BE2C (cell line): Measurements from ENCODE around the gene ASMTL.

Source experiments
- DNase-seq: peaks from one replicate; pipeline ENCODE4 v3.0.0-alpha.2; 2020
- H3K27me3 ChIP-seq: fragments of 250-450 bp; sonication (Bioruptor Pico); 2 replicates; pipeline ENCODE4 v1.5.1; 2020; ENCODE audit warnings: mild to moderate bottlenecking
- H3K36me3 ChIP-seq: fragments of 250-450 bp; sonication (Bioruptor Pico); 2 replicates; pipeline ENCODE4 v1.5.1; 2020; ENCODE audit warnings: mild to moderate bottlenecking
- H3K4me1 ChIP-seq: fragments of 250-450 bp; sonication (Bioruptor Pico); 2 replicates; pipeline ENCODE4 v1.5.1; 2020
- H3K4me3 ChIP-seq: 2 replicates; pipeline ENCODE4 v1.5.1; 2011; ENCODE audit warnings: low read depth, low read length
- H3K9me3 ChIP-seq: fragments of 250-450 bp; sonication (Bioruptor Pico); 2 replicates; pipeline ENCODE4 v1.5.1; 2020
- CTCF ChIP-seq: IDR thresholded peaks from 2 replicates; pipeline ENCODE4 v1.5.1; 2012; ENCODE audit warnings: mild to moderate bottlenecking, low read depth, low read length

Gene ASMTL

GRCh38 chrX:1465286-1466231 lies 12.8 kb upstream of the ASMTL start:
- no peak overlapping the region for H3K4me3 ChIP-seq
- no peaks in the 10 kb centered on the region for H3K4me1 ChIP-seq
- TF ChIP-seq CTCF, result no peak
- no peaks in the 10 kb centered on the region for H3K9me3 ChIP-seq
- no peak for DNase-seq
- H3K27me3 ChIP-seq, result no peaks in the 10 kb centered on the region
- H3K36me3 ChIP-seq, result no peaks in the 10 kb centered on the region

DNA sequence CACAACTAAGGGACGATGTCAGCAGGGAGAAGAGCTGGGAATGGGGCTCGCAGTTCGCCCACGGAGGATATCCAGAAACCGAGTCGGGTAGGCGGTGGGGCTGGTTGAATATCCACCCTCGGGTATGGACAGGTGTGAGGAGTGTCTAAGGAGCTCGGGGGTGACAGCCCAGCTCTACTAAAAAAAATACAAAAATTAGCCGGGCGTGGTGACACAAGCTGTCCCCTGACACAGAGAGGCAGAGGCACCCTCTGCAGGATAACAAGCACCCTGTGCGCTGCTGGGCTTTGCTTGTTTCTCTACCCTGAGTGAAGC lies 12.2 kb upstream of the ASMTL start:
- no peak for TF ChIP-seq CTCF
- no peaks in the 10 kb centered on the region for H3K36me3 ChIP-seq
- no peaks in the 10 kb centered on the region for H3K27me3 ChIP-seq
- H3K9me3 ChIP-seq, result no peaks in the 10 kb centered on the region
- no peak for DNase-seq
- H3K4me3 ChIP-seq, result no peak overlapping the region
- no peaks in the 10 kb centered on the region for H3K4me1 ChIP-seq

GRCh38 chrX:1464041-1464970 lies 11.6 kb upstream of the ASMTL start:
- Histone ChIP-seq H3K4me1 (no peaks in the 10 kb centered on the region), H3K9me3 (no peaks in the 10 kb centered on the region), H3K36me3 (no peaks in the 10 kb centered on the region), H3K4me3 (no peak overlapping the region), H3K27me3 (no peaks in the 10 kb centered on the region)
- DNase-seq, result no peak
- TF ChIP-seq CTCF, result no peak

- DNase-seq, result no peak
- TF ChIP-seq CTCF, result no peak
- Histone ChIP-seq H3K4me1 (no peaks in the 10 kb centered on the region), H3K27me3 (no peaks in the 10 kb centered on the region), H3K9me3 (no peaks in the 10 kb centered on the region), H3K36me3 (no peaks in the 10 kb centered on the region), H3K4me3 (no peak overlapping the region)
These were observed 10.9 kb upstream of the ASMTL start for GRCh38 chrX:1463581-1463980.

DNA sequence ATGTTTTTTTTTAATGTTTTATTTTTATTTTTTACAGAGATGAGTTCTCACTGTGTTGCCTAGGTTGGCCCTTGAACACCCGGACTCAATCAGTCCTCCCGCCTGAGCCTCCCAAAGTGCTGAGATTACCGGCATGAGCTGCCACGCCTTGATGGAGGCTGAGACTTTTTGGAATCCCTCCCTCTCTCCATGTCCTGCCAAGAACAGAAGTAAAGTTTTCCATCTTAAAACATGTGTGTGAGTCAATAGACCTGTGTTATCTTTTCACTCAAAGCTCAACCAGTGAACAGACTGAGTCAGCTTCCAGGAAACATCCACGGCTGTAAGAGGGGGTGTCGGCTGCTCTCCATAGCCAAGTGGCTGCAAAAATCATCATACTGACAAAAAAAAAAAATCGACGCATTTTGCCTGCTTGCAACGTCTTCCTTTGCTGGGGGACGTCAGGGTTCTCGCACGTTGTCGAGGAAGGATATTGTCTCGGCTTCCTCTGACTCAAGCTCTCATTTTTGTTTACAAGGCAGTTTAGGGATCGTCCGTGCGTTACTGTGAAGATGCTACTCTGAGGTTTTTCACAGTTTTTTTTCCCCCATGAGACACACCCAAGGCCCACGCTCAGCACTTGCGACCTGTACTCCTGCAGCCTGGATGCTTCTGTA lies 10.0 kb upstream of the ASMTL start:
- DNase-seq, result no peak
- H3K4me1 ChIP-seq, result no peaks in the 10 kb centered on the region
- no peaks in the 10 kb centered on the region for H3K9me3 ChIP-seq
- H3K4me3 ChIP-seq, result no peak overlapping the region
- TF ChIP-seq CTCF, result no peak
- H3K36me3 ChIP-seq, result no peaks in the 10 kb centered on the region
- H3K27me3 ChIP-seq, result no peaks in the 10 kb centered on the region
